GM23338 (cell line): Measurements from ENCODE around the gene DENND5A. TPM values are rescaled to one million over a fixed set of nuclear protein-coding genes. Genes with fewer than 3 reads are reported as not detected.
A peak's percentile ranks its signal among the peaks of the same experiment; 100 is the strongest.

ENCODE experiments used
- ATAC-seq: fragments of 200-7000 bp; cut with Tn5 transposase; 3 replicates; pipeline ENCODE4 v1.9.1; 2020
- DNase-seq: peaks from one replicate; pipeline ENCODE4 v3.0.0-alpha.2; 2015; ENCODE audit warnings: low spot score
- H2AFZ ChIP-seq: fragments of 200-600 bp; sonication (generic); 2 replicates; pipeline ENCODE4 v1.8.0; 2016; ENCODE audit warnings: antibody characterized with exemption, mild to moderate bottlenecking, moderate library complexity
- H3F3A ChIP-seq: fragments of 200-600 bp; sonication (generic); replicated peaks from 2 replicates; pipeline ENCODE4 v1.8.0; 2017; ENCODE audit warnings: antibody characterized with exemption, mixed run types, low read depth
- H3K27ac ChIP-seq: fragments of 200-600 bp; sonication (generic); 2 replicates; pipeline ENCODE4 v1.6.1; 2016; ENCODE audit warnings: low read depth
- H3K27me3 ChIP-seq: fragments of 200-600 bp; sonication (generic); 2 replicates; pipeline ENCODE4 v1.8.0; 2016; ENCODE audit warnings: mild to moderate bottlenecking, mixed run types, moderate library complexity; ENCODE audit not compliant: insufficient read depth
- H3K36me3 ChIP-seq: fragments of 200-600 bp; sonication (generic); 2 replicates; pipeline ENCODE4 v1.8.0; 2016; ENCODE audit warnings: mild to moderate bottlenecking; ENCODE audit not compliant: insufficient read depth
- H3K4me1 ChIP-seq: fragments of 200-600 bp; sonication (generic); 2 replicates; pipeline ENCODE4 v1.8.0; 2016; ENCODE audit warnings: mild to moderate bottlenecking, moderate library complexity; ENCODE audit not compliant: insufficient read depth
- H3K4me2 ChIP-seq: fragments of 200-600 bp; sonication (generic); 2 replicates; pipeline ENCODE4 v1.7.1; 2017; ENCODE audit warnings: mixed run types
- H3K4me3 ChIP-seq: fragments of 200-600 bp; sonication (generic); 2 replicates; pipeline ENCODE4 v1.6.1; 2016; ENCODE audit warnings: mixed run types
- H3K79me2 ChIP-seq: fragments of 200-600 bp; sonication (generic); replicated peaks from 2 replicates; pipeline ENCODE4 v1.8.0; 2017; ENCODE audit warnings: mild to moderate bottlenecking; ENCODE audit not compliant: insufficient read depth
- H3K9me2 ChIP-seq: fragments of 200-600 bp; sonication (generic); 2 replicates; pipeline ENCODE4 v1.8.0; 2017; ENCODE audit not compliant: insufficient read depth
- H4K20me1 ChIP-seq: fragments of 200-600 bp; sonication (generic); replicated peaks from 2 replicates; pipeline ENCODE4 v1.8.0; 2017; ENCODE audit warnings: mild to moderate bottlenecking; ENCODE audit not compliant: insufficient read depth
- H3K27ac Mint-ChIP-seq: 2 replicates; pipeline ENCODE4 v1.8.0; 2020; ENCODE audit warnings: inconsistent platforms, mild to moderate bottlenecking, moderate library complexity, mixed read lengths
- H3K27me3 Mint-ChIP-seq: 3 replicates; pipeline ENCODE4 v1.8.0; 2022; ENCODE audit warnings: low read depth, mild to moderate bottlenecking, moderate library complexity, mixed read lengths, inconsistent platforms; ENCODE audit not compliant: insufficient read depth, poor library complexity
- H3K36me3 Mint-ChIP-seq: 3 replicates; pipeline ENCODE4 v1.8.0; 2021; ENCODE audit warnings: low read depth, mild to moderate bottlenecking, inconsistent platforms, moderate library complexity, mixed read lengths
- H3K4me1 Mint-ChIP-seq: 3 replicates; pipeline ENCODE4 v1.8.0; 2020; ENCODE audit warnings: mild to moderate bottlenecking, inconsistent platforms, mixed read lengths
- H3K4me3 Mint-ChIP-seq: 3 replicates; pipeline ENCODE4 v1.8.0; 2021; ENCODE audit warnings: moderate library complexity, mild to moderate bottlenecking, inconsistent platforms, mixed read lengths
- H3K9me3 Mint-ChIP-seq: 3 replicates; pipeline ENCODE4 v1.8.0; 2020; ENCODE audit warnings: moderate library complexity, mild to moderate bottlenecking, inconsistent platforms, mixed read lengths
- CREB1 ChIP-seq: fragments of 250-450 bp; sonication (Bioruptor Pico); IDR thresholded peaks from 2 replicates; pipeline ENCODE4 v1.5.0; 2020; ENCODE audit warnings: low read depth, mild to moderate bottlenecking, moderate library complexity
- EZH2 ChIP-seq: fragments of 200-600 bp; sonication (generic); IDR thresholded peaks from one replicate; pipeline ENCODE4 v1.8.0; 2017; ENCODE audit warnings: antibody characterized with exemption, mild to moderate bottlenecking, low read depth; ENCODE audit not compliant: unreplicated experiment
- EZH2phosphoT487 ChIP-seq: fragments of 200-600 bp; sonication (generic); IDR thresholded peaks from one replicate; pipeline ENCODE4 v1.8.1; 2018; ENCODE audit warnings: antibody characterized with exemption; ENCODE audit not compliant: unreplicated experiment
- JUNB ChIP-seq: IDR thresholded peaks from one replicate; pipeline ENCODE4 v1.6.1; 2016; ENCODE audit warnings: antibody characterized with exemption; ENCODE audit not compliant: unreplicated experiment
- NANOG ChIP-seq: IDR thresholded peaks from 2 replicates; pipeline ENCODE4 v1.6.1; 2016; ENCODE audit warnings: antibody characterized with exemption, borderline replicate concordance
- POLR2AphosphoS5 ChIP-seq: IDR thresholded peaks from 2 replicates; pipeline ENCODE4 v1.6.1; 2016; ENCODE audit warnings: antibody characterized with exemption, low read depth
- STAT1 ChIP-seq: IDR thresholded peaks from one replicate; pipeline ENCODE4 v1.6.1; 2016; ENCODE audit warnings: antibody characterized with exemption; ENCODE audit not compliant: unreplicated experiment
- ZNF114 ChIP-seq: fragments of 250-450 bp; sonication (Bioruptor Pico); IDR thresholded peaks from 2 replicates; pipeline ENCODE4 v1.5.0; 2020; ENCODE audit warnings: mild to moderate bottlenecking, moderate library complexity
- ZNF331 ChIP-seq: fragments of 250-450 bp; sonication (Bioruptor Pico); IDR thresholded peaks from 2 replicates; pipeline ENCODE4 v1.5.0; 2020; ENCODE audit warnings: low read depth, mild to moderate bottlenecking, moderate library complexity
- polyA plus RNA-seq: library from polyadenylated mRNA; unstranded; fragments of >200 nt; fragmentation: Nextera tagmentation; extraction: Ambion mirVana; gene quantifications from 2 replicates; pipeline ENCODE4 v1.2.1, GENCODE V29; 2016
- total RNA-seq: library from RNA; depleted of rRNA; stranded (reverse); fragments of >200 nt; shearing (Covaris generic); gene quantifications from 2 replicates; pipeline ENCODE4 v1.2.3, GENCODE V29; 2014
- TF ChIP-seq, protein P1 (sequence below), 2 experiments: fragments of 200-600 bp in 1 of 2; sonication (generic) in 1 of 2; conservative IDR thresholded peaks; 2 replicates each; pipeline versions ENCODE4 v1.5.1 to v1.6.1; 2016 to 2017; ENCODE audit warnings: antibody characterized with exemption in 2 of 2, low read depth in 2 of 2, mild to moderate bottlenecking in 2 of 2, moderate library complexity in 1 of 2
- TF ChIP-seq, protein P2 (sequence below): IDR thresholded peaks from one replicate; pipeline ENCODE4 v1.6.1; 2018; ENCODE audit warnings: antibody characterized with exemption; ENCODE audit not compliant: unreplicated experiment
- TF ChIP-seq, protein P3 (sequence below): IDR thresholded peaks from 2 replicates; pipeline ENCODE4 v1.6.1; 2016; ENCODE audit warnings: antibody characterized with exemption
- TF ChIP-seq, protein P4 (sequence below): fragments of 250-450 bp; sonication (Bioruptor Pico); IDR thresholded peaks from 2 replicates; pipeline ENCODE4 v1.5.0; 2020; ENCODE audit warnings: mild to moderate bottlenecking, moderate library complexity

Gene DENND5A
- total and polyA plus RNA-seq, 2 experiments from 2014 or later = 28.1 to 56.3 TPM

DNA sequence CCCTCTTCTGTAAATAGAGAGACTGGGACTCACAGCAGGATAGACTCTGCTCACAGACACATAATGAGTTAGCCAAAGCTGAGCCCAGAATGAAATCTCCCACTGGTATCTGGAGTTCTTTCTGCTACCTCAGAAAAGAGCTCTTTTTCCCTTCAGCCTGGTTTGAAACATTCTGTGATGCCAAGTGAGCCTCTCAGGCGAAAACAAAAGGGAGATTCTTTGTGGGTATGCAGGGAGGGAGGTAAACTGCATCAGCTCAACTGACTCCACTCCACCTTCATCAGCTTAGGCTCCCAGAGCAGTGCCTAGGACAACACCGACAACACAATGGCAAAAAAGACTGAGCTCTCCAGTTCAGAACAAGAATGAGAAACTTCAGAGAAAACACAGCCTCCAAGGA lies 118.7 kb downstream of the DENND5A start:
- Histone ChIP-seq H3K4me1 (no peaks in the 10 kb centered on the region), H3K4me3 (no peak overlapping the region), H3K79me2 (no peaks in the 10 kb centered on the region), H4K20me1 (no peaks in the 10 kb centered on the region; the same call in 1 of the 2 replicates), H3K27me3 (no peaks in the 10 kb centered on the region), H2AFZ (no peak overlapping the region), H3F3A (no peaks in the 10 kb centered on the region), H3K9me2 (no peaks in the 10 kb centered on the region), H3K27ac (0 out of 2 replicates have a peak overlapping the region, but pooled peaks have one; percentile 32), H3K4me2 (no peak overlapping the region), H3K36me3 (peaks cover 32% of the 10 kb centered on the region)
- Mint-ChIP-seq H3K36me3 (peaks cover 58% of the 10 kb centered on the region), H3K4me3 (no peak overlapping the region), H3K9me3 (no peaks in the 10 kb centered on the region), H3K27me3 (no peaks in the 10 kb centered on the region), H3K27ac (peak overlapping the region; percentile 12; the same call in 1 of the 2 replicates), H3K4me1 (no peaks in the 10 kb centered on the region)
- ATAC-seq = no peak
- no peak for TF ChIP-seq ZNF331
- TF ChIP-seq POLR2AphosphoS5 = no peak
- TF ChIP-seq CREB1 = no peak
- TF ChIP-seq, protein P1, sequence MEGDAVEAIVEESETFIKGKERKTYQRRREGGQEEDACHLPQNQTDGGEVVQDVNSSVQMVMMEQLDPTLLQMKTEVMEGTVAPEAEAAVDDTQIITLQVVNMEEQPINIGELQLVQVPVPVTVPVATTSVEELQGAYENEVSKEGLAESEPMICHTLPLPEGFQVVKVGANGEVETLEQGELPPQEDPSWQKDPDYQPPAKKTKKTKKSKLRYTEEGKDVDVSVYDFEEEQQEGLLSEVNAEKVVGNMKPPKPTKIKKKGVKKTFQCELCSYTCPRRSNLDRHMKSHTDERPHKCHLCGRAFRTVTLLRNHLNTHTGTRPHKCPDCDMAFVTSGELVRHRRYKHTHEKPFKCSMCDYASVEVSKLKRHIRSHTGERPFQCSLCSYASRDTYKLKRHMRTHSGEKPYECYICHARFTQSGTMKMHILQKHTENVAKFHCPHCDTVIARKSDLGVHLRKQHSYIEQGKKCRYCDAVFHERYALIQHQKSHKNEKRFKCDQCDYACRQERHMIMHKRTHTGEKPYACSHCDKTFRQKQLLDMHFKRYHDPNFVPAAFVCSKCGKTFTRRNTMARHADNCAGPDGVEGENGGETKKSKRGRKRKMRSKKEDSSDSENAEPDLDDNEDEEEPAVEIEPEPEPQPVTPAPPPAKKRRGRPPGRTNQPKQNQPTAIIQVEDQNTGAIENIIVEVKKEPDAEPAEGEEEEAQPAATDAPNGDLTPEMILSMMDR (conservative IDR thresholded peaks at IDR 0.05; ENCODE audit: low read depth in 2 of 2) = no peak
- TF ChIP-seq NANOG = no peak
- TF ChIP-seq, protein P2, sequence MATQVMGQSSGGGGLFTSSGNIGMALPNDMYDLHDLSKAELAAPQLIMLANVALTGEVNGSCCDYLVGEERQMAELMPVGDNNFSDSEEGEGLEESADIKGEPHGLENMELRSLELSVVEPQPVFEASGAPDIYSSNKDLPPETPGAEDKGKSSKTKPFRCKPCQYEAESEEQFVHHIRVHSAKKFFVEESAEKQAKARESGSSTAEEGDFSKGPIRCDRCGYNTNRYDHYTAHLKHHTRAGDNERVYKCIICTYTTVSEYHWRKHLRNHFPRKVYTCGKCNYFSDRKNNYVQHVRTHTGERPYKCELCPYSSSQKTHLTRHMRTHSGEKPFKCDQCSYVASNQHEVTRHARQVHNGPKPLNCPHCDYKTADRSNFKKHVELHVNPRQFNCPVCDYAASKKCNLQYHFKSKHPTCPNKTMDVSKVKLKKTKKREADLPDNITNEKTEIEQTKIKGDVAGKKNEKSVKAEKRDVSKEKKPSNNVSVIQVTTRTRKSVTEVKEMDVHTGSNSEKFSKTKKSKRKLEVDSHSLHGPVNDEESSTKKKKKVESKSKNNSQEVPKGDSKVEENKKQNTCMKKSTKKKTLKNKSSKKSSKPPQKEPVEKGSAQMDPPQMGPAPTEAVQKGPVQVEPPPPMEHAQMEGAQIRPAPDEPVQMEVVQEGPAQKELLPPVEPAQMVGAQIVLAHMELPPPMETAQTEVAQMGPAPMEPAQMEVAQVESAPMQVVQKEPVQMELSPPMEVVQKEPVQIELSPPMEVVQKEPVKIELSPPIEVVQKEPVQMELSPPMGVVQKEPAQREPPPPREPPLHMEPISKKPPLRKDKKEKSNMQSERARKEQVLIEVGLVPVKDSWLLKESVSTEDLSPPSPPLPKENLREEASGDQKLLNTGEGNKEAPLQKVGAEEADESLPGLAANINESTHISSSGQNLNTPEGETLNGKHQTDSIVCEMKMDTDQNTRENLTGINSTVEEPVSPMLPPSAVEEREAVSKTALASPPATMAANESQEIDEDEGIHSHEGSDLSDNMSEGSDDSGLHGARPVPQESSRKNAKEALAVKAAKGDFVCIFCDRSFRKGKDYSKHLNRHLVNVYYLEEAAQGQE = no peak
- no peak for TF ChIP-seq EZH2
- TF ChIP-seq ZNF114 (CRISPR knock-in tag) = no peak
- no peak for TF ChIP-seq EZH2phosphoT487
- TF ChIP-seq, protein P3, sequence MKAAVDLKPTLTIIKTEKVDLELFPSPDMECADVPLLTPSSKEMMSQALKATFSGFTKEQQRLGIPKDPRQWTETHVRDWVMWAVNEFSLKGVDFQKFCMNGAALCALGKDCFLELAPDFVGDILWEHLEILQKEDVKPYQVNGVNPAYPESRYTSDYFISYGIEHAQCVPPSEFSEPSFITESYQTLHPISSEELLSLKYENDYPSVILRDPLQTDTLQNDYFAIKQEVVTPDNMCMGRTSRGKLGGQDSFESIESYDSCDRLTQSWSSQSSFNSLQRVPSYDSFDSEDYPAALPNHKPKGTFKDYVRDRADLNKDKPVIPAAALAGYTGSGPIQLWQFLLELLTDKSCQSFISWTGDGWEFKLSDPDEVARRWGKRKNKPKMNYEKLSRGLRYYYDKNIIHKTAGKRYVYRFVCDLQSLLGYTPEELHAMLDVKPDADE = no peak
- TF ChIP-seq, protein P4, sequence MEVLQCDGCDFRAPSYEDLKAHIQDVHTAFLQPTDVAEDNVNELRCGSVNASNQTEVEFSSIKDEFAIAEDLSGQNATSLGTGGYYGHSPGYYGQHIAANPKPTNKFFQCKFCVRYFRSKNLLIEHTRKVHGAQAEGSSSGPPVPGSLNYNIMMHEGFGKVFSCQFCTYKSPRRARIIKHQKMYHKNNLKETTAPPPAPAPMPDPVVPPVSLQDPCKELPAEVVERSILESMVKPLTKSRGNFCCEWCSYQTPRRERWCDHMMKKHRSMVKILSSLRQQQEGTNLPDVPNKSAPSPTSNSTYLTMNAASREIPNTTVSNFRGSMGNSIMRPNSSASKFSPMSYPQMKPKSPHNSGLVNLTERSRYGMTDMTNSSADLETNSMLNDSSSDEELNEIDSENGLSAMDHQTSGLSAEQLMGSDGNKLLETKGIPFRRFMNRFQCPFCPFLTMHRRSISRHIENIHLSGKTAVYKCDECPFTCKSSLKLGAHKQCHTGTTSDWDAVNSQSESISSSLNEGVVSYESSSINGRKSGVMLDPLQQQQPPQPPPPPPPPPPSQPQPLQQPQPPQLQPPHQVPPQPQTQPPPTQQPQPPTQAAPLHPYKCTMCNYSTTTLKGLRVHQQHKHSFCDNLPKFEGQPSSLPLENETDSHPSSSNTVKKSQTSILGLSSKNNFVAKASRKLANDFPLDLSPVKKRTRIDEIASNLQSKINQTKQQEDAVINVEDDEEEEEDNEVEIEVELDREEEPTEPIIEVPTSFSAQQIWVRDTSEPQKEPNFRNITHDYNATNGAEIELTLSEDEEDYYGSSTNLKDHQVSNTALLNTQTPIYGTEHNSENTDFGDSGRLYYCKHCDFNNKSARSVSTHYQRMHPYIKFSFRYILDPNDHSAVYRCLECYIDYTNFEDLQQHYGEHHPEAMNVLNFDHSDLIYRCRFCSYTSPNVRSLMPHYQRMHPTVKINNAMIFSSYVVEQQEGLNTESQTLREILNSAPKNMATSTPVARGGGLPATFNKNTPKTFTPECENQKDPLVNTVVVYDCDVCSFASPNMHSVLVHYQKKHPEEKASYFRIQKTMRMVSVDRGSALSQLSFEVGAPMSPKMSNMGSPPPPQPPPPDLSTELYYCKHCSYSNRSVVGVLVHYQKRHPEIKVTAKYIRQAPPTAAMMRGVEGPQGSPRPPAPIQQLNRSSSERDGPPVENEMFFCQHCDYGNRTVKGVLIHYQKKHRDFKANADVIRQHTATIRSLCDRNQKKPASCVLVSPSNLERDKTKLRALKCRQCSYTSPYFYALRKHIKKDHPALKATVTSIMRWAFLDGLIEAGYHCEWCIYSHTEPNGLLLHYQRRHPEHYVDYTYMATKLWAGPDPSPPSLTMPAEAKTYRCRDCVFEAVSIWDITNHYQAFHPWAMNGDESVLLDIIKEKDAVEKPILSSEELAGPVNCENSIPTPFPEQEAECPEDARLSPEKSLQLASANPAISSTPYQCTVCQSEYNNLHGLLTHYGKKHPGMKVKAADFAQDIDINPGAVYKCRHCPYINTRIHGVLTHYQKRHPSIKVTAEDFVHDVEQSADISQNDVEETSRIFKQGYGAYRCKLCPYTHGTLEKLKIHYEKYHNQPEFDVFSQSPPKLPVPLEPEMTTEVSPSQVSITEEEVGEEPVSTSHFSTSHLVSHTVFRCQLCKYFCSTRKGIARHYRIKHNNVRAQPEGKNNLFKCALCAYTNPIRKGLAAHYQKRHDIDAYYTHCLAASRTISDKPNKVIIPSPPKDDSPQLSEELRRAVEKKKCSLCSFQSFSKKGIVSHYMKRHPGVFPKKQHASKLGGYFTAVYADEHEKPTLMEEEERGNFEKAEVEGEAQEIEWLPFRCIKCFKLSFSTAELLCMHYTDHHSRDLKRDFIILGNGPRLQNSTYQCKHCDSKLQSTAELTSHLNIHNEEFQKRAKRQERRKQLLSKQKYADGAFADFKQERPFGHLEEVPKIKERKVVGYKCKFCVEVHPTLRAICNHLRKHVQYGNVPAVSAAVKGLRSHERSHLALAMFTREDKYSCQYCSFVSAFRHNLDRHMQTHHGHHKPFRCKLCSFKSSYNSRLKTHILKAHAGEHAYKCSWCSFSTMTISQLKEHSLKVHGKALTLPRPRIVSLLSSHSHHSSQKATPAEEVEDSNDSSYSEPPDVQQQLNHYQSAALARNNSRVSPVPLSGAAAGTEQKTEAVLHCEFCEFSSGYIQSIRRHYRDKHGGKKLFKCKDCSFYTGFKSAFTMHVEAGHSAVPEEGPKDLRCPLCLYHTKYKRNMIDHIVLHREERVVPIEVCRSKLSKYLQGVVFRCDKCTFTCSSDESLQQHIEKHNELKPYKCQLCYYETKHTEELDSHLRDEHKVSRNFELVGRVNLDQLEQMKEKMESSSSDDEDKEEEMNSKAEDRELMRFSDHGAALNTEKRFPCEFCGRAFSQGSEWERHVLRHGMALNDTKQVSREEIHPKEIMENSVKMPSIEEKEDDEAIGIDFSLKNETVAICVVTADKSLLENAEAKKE (CRISPR knock-in tag) = no peak
- TF ChIP-seq STAT1 = no peak
- TF ChIP-seq JUNB = no peak
- no peak for DNase-seq
